Measurements from ENCODE around the gene CFAP410. TPM values are rescaled to one million over a fixed set of nuclear protein-coding genes. Genes with fewer than 3 reads are reported as not detected.
"Not testable (repeated sequence)": the region's sequence is repeated elsewhere in the genome, so short reads cannot be mapped to it uniquely, and the experiment has no call there.

Gene CFAP410
- polyA plus RNA-seq, 1 of the 3 experiments (the other 2 are of a cell fraction), result 18.0 TPM

DNA sequence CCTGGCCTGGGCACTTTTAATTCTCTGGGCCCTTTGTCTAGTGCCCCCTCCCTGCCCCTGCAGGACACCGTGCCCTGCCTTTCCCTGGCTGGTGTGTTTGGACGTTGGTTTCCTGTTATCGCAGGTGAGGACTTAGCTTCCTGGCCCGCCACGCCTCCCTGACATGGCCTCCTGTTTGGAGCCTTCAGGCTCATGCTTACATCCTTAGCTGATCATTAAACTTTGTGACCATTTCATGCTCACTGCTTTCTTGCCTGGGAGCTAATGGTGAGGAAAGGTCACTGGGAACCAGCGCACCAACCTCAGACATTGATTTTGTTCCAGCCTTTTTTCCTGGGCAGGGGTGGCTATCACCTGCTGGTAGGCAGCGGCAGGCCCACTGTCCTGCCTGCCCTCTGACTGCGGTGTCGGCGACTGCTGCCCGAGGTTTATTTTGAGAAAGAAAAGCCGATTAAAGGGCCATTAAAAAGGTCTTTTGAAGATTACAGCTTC is 35.7 kb downstream of the CFAP410 start (continued):
- TF ChIP-seq RXRA (IDR thresholded peaks at IDR 0.05; ENCODE audit: borderline replicate concordance, low read depth), result no peak
- TF ChIP-seq NFIC (IDR thresholded peaks at IDR 0.05; ENCODE audit: borderline replicate concordance), result no peak
- no peak for TF ChIP-seq SIN3A (IDR thresholded peaks at IDR 0.05; ENCODE audit: borderline replicate concordance, low read depth, low read length)
- TF ChIP-seq MEF2A (IDR thresholded peaks at IDR 0.05; ENCODE audit: borderline replicate concordance, low read depth), result no peak
- TF ChIP-seq ELF1 (IDR thresholded peaks at IDR 0.05), result no peak
- no peak for TF ChIP-seq GATA2 (CRISPR knock-in tag; IDR thresholded peaks at IDR 0.05)
- TF ChIP-seq YY1 (IDR thresholded peaks at IDR 0.05; ENCODE audit: low read depth), result no peak
- no peak for TF ChIP-seq RAD21 (IDR thresholded peaks at IDR 0.05; ENCODE audit: low read length)
- TF ChIP-seq, protein P1, sequence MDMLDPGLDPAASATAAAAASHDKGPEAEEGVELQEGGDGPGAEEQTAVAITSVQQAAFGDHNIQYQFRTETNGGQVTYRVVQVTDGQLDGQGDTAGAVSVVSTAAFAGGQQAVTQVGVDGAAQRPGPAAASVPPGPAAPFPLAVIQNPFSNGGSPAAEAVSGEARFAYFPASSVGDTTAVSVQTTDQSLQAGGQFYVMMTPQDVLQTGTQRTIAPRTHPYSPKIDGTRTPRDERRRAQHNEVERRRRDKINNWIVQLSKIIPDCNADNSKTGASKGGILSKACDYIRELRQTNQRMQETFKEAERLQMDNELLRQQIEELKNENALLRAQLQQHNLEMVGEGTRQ (IDR thresholded peaks at IDR 0.05; ENCODE audit: borderline replicate concordance, low read depth, low read length), result no peak

DNA sequence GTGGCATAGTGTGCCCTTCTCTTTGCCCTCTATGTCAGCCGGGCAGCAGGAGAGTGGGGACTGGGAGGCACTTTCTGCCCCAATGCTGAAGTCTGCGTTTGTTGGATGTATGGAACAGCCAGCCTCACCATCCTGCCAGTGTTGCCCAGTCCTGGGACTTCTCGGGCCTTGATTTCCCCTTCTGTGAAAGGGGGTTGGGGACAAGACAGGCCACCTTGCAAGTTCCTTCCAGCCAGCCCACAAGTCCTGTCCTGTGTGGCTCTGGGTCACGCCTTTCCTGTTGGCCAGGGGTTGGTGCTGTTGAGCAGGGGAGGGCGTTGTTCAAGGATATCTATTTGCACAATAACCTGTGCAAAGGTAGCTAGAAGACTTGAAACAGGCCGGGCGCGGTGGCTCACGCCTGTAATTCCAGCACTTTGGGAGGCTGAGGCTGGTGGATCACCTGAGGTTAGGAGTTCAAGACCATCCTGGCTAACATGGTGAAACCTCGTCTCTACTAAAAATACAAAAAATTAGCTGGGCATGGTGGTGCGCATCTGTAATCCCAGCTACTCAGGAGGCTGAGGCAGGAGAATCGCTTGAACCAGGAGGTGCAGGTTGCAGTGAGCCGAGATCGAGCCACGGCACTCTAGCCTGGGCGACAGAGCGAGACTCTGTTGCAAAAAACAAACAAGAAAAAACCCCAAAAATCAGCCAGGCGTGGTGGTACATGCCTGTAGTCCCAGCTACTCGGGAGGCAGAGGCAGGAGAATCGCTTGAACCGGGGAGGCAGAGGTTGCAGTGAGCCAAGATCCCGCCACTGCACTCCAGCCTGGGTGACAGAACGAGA is 36.4 kb downstream of the CFAP410 start:
- H3F3A ChIP-seq (replicated peaks; ENCODE audit: insufficient read depth); H2AFZ ChIP-seq (ENCODE audit: low read depth); H3K36me3 ChIP-seq (replicated peaks in 1 of 2; ENCODE audit: control insufficient read depth in 1 of 2, insufficient read depth in 2 of 2, low read length in 1 of 2); DNase-seq; H3K9ac ChIP-seq; H3K4me3 ChIP-seq (ENCODE audit: low read depth in 2 of 2, low read length in 1 of 2); POLR2A ChIA-PET; H3K9me2 ChIP-seq; H3K27ac ChIP-seq (ENCODE audit: low read depth in 2 of 2, low read length in 1 of 2); H3K4me2 ChIP-seq; H3K9me3 ChIP-seq; H3K27me3 ChIP-seq (ENCODE audit: insufficient read depth): not testable (repeated sequence)
- peaks cover 3 to 20% of the 10 kb centered on the region in 2 experiments; a peak in 1 of 4 replicates for H3K4me1 ChIP-seq (ENCODE audit: control insufficient read depth in 1 of 2, insufficient read depth in 2 of 2, low read depth in 1 of 2, low read length in 1 of 2)
- peaks cover 63% of the 10 kb centered on the region for H4K20me1 ChIP-seq (ENCODE audit: insufficient read depth)
- peaks cover 66% of the 10 kb centered on the region for H3K79me2 ChIP-seq (ENCODE audit: insufficient read depth)
- CTCF ChIA-PET, result interaction anchor here (1.3 to 2.1 kb wide), 3 partner anchors 16 to 35 kb away, joined by 4 to 9 read pairs (median 4); no protein-coding TSS in a partner anchor
- TF ChIP-seq CTCF (IDR thresholded peaks at IDR 0.05) (peak; percentile 25), RAD21 (IDR thresholded peaks at IDR 0.05; ENCODE audit: low read length) (peak; percentile 17; the same call in 1 of the 2 replicates)
- 97% methylated on average over 21 of the region's 23 CpGs for WGBS (ENCODE audit: low lambda C conversion rate)

- Histone ChIP-seq H3K4me1 (ENCODE audit: control insufficient read depth in 1 of 2, insufficient read depth in 2 of 2, low read depth in 1 of 2, low read length in 1 of 2) (peaks cover 3 to 23% of the 10 kb centered on the region in 2 experiments; a peak in 1 of 4 replicates), H3K27ac (ENCODE audit: low read depth in 2 of 2, low read length in 1 of 2) (no peak overlapping the region), H4K20me1 (ENCODE audit: insufficient read depth) (peaks cover 56% of the 10 kb centered on the region), H3K9me2 (no peaks in the 10 kb centered on the region), H2AFZ (ENCODE audit: low read depth) (no peak overlapping the region), H3K9ac (no peak overlapping the region), H3K4me2 (peak overlapping the region; percentile 97), H3K9me3 (no peaks in the 10 kb centered on the region), H3K4me3 (ENCODE audit: low read depth in 2 of 2, low read length in 1 of 2) (peak overlapping the region in 1 of 2 experiments; percentile 76; a peak in 1 of 4 replicates), H3K79me2 (ENCODE audit: insufficient read depth) (peaks cover 66% of the 10 kb centered on the region), H3F3A (replicated peaks; ENCODE audit: insufficient read depth) (no peaks in the 10 kb centered on the region), H3K36me3 (replicated peaks in 1 of 2; ENCODE audit: control insufficient read depth in 1 of 2, insufficient read depth in 2 of 2, low read length in 1 of 2) (no peaks in the 10 kb centered on the region), H3K27me3 (ENCODE audit: insufficient read depth) (no peaks in the 10 kb centered on the region)
- 100% methylated on average over 2 of the region's 9 CpGs for WGBS (ENCODE audit: low lambda C conversion rate)
- POLR2A ChIA-PET, result no interaction called here
- no peak for TF ChIP-seq CHD2 (IDR thresholded peaks at IDR 0.05; ENCODE audit: low read length, partially characterized antibody)
- no peak for DNase-seq
- CTCF ChIA-PET, result interaction anchor here (2.1 kb wide), 1 partner anchor 36 kb away, joined by 9 read pairs; no protein-coding TSS in a partner anchor
Observed at GRCh38 chr21:44301961-44302406, 37.2 kb downstream of the CFAP410 start.
